Measurements from ENCODE around the gene ANKRD2.

DNA sequence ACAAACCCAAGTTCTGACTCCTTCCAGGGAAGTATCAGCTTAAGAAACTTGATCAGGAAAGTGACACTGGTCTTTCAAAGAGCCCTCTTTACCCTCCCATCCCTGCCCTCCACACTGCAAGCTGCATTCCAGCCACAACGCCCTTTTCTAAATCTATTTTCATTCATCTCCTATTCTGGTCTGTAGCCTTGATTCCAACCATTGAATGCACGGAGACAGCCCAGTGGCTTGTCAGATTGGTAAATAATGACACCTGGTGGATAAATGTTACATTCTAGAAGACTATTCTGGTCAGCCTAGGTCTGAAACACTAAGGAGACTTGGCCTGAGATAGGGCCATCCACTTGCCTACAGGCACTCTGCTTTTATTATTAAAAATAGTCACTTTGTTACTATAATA, 39.8 kb downstream of the ANKRD2 start:
- TF ChIP-seq, protein P1, sequence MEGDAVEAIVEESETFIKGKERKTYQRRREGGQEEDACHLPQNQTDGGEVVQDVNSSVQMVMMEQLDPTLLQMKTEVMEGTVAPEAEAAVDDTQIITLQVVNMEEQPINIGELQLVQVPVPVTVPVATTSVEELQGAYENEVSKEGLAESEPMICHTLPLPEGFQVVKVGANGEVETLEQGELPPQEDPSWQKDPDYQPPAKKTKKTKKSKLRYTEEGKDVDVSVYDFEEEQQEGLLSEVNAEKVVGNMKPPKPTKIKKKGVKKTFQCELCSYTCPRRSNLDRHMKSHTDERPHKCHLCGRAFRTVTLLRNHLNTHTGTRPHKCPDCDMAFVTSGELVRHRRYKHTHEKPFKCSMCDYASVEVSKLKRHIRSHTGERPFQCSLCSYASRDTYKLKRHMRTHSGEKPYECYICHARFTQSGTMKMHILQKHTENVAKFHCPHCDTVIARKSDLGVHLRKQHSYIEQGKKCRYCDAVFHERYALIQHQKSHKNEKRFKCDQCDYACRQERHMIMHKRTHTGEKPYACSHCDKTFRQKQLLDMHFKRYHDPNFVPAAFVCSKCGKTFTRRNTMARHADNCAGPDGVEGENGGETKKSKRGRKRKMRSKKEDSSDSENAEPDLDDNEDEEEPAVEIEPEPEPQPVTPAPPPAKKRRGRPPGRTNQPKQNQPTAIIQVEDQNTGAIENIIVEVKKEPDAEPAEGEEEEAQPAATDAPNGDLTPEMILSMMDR (IDR thresholded peaks at IDR 0.05; ENCODE audit: borderline replicate concordance, extremely low read depth, low read length, poor library complexity, severe bottlenecking) = peak; percentile 40
- TF ChIP-seq EZH2 (IDR thresholded peaks at IDR 0.05; ENCODE audit: borderline replicate concordance, low read depth, low read length, severe bottlenecking) = no peak

Data from DND-41 (cell line).